ENCODE results near the gene ANAPC2. TPM values are rescaled to one million over a fixed set of nuclear protein-coding genes. Genes with fewer than 3 reads are reported as not detected.

ANAPC2 gene
- total RNA-seq, 8 experiments from 2014 or later: 11.9 to 43.3 (median 20.0) TPM

DNA sequence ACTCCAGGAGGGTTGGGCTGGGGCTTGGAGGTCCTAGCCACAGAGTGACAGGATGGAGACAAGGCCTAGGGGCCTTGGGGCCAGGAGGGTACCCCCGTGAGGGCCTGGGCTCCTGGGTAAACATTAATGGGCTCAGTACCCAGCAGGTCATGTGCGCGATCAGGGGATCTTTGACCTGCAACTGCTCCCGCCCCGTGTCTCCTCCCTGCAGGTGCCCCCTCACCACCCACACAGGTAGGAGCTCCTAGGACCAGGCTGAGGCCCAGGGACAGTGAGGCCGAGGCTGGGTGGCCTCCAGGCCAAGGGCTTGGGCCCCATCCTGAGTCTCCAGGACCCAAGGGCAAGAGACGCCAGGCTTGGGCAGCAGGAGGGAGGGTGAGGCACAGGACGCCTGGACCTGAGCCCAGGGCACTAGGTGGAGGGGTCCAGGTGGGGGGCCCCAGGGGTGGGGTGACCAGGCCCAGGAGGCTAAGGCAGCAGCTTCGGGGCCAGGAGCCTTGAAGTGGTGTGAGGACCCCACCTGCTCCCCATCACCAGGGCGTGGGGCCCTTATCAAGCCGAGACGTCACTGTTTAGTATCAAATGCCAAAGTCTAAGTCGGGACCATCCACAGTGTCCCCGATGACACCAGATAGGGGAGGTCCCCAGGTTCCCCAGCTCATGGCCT lies 42.5 kb upstream of the ANAPC2 start, which contains the start of gene SLC34A3:
Gene SLC34A3 (plus strand): TSS at position 197 of the 667 bp plus-strand sequence. CDS start 802 bp downstream, outside the sequence.
- Histone ChIP-seq H3K4me1 (replicated peaks in 1 of 2) (peaks cover 0 to under 1% of the 10 kb centered on the region in 2 donors), H3K27ac (no peak within 1 kb of the TSS), H3K4me3 (no peak within 1 kb of the TSS)
- WGBS, 10 experiments: 100% methylated on average over 1 to 2 of the region's 14 CpGs; no CpG with 5 or more reads in 8 of the 10 experiments
- no peak for ATAC-seq (replicated peaks in 6 of 8)
- in situ Hi-C loops (cut with MboI; ENCODE audit: low pct_unique_long_range_greater_than_20kb in 2 of 9, low sequenced_read_pairs in 9 of 9, unreplicated experiment in 9 of 9): loop anchor here in 1 of 9 experiments (25.0 kb wide), 1 partner anchor 119 kb away; the partner anchor contains the start of gene DPP7

DNA sequence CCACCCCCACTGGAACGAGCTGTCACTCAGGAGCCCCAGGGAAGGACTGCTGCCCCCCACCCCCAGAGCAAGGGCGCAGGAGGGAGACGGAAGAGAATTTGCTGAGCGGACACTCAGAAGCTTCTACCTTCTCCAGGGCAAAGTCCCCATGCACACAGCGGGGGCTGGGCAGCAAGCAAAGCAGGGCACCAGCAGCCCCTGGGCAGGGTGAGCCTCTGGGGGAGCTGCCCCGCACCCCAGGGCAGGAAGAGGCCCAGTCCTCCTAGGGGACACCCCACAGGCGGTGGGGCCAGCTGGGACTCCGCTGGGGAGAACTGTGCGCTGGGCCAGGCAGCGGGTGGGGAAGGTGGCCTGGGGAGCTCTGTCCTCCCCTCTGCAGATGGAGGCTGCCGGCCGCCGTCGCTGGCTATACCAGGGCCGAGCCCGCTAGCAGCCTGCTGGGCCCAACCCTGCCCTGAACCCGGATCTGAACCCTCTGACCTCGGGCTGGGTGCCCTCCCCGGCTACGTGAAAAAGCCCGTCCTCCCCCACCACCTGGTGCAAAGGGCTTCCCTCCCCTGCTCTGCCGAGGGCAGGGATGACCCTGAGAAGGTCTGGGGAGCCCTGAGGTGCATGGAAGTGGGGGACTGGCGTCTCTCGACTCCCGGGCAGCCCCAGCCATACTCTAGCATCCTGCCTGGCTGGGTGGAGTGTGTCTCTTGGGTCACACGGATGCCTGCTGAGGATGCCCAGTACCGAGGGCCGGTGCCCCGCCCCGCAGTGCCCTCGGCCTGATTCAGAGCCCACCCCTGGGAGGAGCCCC lies 41.7 kb upstream of the ANAPC2 start:
- Histone ChIP-seq H3K4me3 (no peak overlapping the region), H3K4me1 (replicated peaks in 1 of 2) (no peaks in the 10 kb centered on the region), H3K27ac (no peak overlapping the region)
- 20 to 85% (median 80%) methylated on average over 2 to 5 of the region's 31 CpGs; no CpG with 5 or more reads in 7 of the 10 experiments for WGBS, 10 experiments
- in situ Hi-C loops (cut with MboI; ENCODE audit: low pct_unique_long_range_greater_than_20kb in 2 of 9, low sequenced_read_pairs in 9 of 9, unreplicated experiment in 9 of 9): loop anchor here in 1 of 9 experiments (25.0 kb wide), 1 partner anchor 118 kb away; the partner anchor contains the start of gene DPP7
- no peak for ATAC-seq (replicated peaks in 6 of 8)

DNA sequence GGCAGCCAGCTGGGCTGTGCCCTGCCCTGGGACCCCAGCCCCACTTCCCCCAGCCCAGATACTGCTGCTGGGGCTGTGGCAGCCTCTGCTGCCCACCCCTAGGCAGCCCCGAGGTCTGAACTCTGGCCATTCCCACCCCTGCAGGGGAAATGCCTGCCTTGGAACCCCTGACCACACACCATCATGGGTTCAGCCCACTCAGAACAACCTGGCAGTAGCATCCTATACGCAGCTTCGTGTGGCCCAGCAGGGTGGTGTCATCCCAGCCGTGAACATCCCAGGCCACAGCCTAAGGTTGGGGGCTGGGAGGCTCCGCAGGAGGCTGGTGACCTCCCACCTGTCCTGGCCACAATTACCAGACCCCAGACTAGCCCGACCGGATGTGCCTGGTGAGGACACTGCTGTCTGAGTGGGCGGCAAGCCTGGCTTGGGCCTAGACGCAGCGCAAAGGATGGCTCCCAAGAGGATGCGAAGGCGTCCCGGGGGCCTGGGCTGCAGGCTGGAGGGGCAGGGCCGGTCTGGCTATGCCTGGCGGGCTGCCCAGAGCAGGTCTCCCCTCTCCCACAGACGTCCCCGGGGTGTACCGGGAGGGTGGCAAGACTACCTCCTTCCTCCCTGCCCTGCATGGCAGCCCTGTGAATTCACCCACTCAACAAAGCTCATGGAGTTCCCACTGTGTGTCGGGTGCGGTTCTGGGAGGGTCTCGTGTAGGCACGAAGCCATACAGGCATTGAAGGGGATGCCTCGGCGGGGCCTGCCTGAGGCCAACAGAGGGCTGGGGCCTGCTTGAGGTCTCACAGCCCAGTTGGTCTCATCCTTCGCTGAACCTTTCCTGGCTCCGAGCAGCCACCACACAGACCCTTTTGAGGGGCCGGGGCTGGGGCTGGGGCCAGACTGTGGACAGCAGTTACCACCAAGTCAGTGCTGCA lies 40.9 kb upstream of the ANAPC2 start:
- ATAC-seq (replicated peaks in 6 of 8): no peak
- H3K27ac ChIP-seq: no peak overlapping the region
- peaks cover under 1 to 1% of the 10 kb centered on the region in 2 donors for H3K4me1 ChIP-seq (replicated peaks in 1 of 2)
- WGBS, 10 experiments: 85% methylated on average over 14 of the region's 27 CpGs; no CpG with 5 or more reads in 9 of the 10 experiments
- in situ Hi-C loops (cut with MboI; ENCODE audit: low pct_unique_long_range_greater_than_20kb in 2 of 9, low sequenced_read_pairs in 9 of 9, unreplicated experiment in 9 of 9): loop anchor here in 1 of 9 experiments (25.0 kb wide), 1 partner anchor 117 kb away; the partner anchor contains the start of gene DPP7
- H3K4me3 ChIP-seq: no peak overlapping the region

DNA sequence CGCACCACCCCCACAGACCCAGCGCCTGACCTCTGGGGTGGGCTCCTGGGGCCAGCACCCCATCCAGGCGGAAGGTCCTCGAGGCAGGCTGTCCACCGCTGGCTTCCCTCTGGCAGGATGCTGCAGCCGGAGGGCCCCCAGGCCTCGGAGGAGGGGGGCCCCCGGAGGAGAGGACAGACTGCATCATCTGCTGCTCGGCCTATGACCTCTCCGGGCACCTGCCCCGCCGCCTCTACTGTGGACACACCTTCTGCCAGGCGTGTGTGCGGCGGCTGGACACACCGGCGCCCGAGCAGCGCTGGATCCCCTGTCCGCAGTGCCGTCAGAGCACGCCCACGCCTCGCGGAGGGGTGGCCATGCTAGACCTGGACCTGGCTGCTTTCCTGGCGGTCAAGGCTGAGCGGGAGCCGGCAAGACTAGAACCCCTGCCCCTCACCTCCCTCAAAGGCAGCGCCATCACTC lies 40.2 kb upstream of the ANAPC2 start:
- in situ Hi-C loops (cut with MboI; ENCODE audit: low pct_unique_long_range_greater_than_20kb in 2 of 9, low sequenced_read_pairs in 9 of 9, unreplicated experiment in 9 of 9): loop anchor here in 1 of 9 experiments (25.0 kb wide), 1 partner anchor 116 kb away; the partner anchor contains the start of gene DPP7
- Histone ChIP-seq H3K4me3 (no peak overlapping the region), H3K27ac (no peak overlapping the region), H3K4me1 (replicated peaks in 1 of 2) (peaks cover 3 to 4% of the 10 kb centered on the region in 2 donors)
- ATAC-seq (replicated peaks in 6 of 8): no peak
- no CpG with 5 or more reads among the region's 29 CpGs for WGBS, 10 experiments

DNA sequence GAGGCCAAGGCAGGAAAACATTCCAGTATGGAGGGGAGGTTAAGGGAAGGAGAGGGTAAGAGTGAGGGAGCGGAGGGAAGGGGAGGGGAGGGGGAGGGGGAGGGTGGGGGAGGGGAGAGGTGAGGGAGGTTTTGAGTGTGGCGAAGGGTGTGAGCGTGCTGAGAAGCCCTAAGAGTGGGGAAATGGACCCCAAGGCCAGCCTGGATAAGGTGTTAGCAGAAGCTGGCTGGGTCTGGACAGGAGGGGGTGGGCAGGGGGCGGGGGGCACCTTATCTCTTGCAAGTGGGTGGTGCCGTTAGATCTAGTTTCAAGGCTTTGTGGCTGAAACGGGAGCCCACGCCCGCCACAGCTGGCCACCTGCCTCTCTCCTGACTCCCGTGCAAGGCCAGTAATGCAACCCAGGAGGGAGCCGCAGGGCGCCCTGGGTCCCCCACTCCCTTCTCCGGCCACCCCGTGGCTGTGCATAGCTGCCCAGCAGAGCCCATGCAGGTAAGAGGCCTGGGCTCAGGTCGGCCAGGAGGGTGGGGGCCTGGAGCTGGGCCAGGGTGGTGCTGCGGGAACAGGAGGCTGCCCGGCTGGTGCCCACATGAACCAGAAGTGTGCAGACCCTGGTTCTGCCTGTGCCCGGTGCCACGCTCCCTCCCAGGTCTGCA lies 39.6 kb upstream of the ANAPC2 start:
- WGBS, 10 experiments: no CpG with 5 or more reads among the region's 18 CpGs

DNA sequence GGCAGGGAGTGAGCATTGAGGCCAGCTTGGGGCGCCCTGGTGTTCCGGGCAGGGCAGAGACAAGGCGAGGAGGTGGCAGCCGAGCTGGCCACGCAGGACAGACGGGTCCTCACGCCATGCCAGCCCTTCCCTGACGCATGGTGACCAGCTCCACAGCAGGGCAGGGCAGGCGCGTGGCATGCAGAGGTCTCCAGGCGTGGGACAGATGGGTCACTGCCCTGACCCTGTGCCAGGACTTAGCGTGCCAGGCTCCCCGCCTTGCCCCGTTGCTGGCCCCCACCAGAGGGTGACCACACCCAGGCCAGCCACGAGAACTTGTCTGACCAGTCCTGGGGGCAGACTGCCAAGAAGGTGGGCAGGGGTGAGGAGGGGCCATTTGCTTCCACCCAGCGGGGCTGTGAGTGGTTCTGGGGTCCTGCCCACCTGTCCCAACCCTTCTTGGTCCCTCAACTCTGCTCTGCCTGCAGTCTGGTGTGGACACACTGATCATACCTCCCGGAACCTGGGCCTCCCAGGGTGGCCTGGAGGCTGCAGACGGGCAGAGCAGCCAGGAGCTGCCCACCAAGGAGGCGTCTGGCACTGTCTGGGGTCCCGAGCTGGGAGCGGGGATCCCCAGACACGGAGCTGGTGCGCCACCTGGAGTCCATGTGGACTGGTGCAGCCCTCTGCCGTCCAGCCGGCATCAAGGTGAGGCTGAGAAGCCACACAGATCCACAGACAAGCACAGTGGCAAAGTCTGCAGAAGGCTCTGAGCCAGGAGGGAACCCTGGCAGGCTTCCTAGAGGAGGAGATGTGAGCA lies 38.9 kb upstream of the ANAPC2 start, which contains the start of gene RNF224:
Gene RNF224 (plus strand): TSS at position 449 of the 799 bp plus-strand sequence. CDS start 834 bp downstream, outside the sequence.
- no peak within 1 kb of the TSS for H3K4me3 ChIP-seq
- peaks cover 3 to 10% of the 10 kb centered on the region in 2 donors for H3K4me1 ChIP-seq (replicated peaks in 1 of 2)
- WGBS, 10 experiments: 0 to 100% (median 10%) methylated on average over 1 to 3 of the region's 25 CpGs; no CpG with 5 or more reads in 4 of the 10 experiments
- no peak within 1 kb of the TSS for H3K27ac ChIP-seq
- ATAC-seq (replicated peaks in 6 of 8): peak; percentile 10 to 57 (median 26)
- in situ Hi-C loops (cut with MboI; ENCODE audit: low pct_unique_long_range_greater_than_20kb in 2 of 9, low sequenced_read_pairs in 9 of 9, unreplicated experiment in 9 of 9): loop anchor here in 1 of 9 experiments (25.0 kb wide), 1 partner anchor 115 kb away; the partner anchor contains the start of gene DPP7

More for the DNA sequence above, 39.6 kb upstream of the ANAPC2 start:
- peaks cover 3 to 4% of the 10 kb centered on the region in 2 donors for H3K4me1 ChIP-seq (replicated peaks in 1 of 2)
- no peak for ATAC-seq (replicated peaks in 6 of 8)
- H3K4me3 ChIP-seq: no peak overlapping the region
- in situ Hi-C loops (cut with MboI; ENCODE audit: low pct_unique_long_range_greater_than_20kb in 2 of 9, low sequenced_read_pairs in 9 of 9, unreplicated experiment in 9 of 9): loop anchor here in 1 of 9 experiments (25.0 kb wide), 1 partner anchor 116 kb away; the partner anchor contains the start of gene DPP7
- no peak overlapping the region for H3K27ac ChIP-seq

DNA sequence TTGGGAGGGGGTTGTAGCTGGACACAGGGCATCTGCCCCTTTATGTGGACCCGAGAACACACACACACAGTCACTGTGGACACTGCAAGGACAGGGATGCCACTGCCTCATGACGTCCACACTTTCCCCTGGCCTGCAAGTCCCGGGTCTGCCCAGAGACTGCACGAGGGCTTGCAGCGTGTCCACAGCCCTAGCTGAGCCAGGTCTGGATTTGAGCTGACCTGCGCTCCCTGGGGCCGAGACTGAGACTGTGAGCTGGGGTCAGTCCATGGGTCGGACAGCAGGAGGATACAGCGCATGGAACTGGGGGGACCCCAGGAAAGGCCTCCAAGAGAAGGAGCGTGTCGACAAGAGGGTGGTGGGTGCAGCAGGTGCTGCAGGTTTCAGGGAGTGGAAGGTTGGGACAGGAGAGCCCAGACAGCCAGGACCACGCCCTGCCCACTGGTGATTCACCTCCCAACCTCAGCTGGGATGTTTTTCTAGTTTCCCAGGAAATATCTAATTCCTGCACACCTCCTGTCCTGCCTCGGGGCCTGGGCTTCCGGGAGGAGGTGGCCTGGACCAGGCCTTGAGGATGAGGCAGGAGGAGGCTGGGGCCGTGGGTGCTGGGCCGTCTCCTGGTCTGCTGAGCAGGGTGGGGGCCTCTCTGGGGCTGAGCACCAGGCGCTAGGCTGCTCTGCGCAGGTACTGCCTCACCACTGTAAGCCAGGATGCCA lies 38.1 kb upstream of the ANAPC2 start:
- peaks cover 3 to 12% of the 10 kb centered on the region in 2 donors for H3K4me1 ChIP-seq (replicated peaks in 1 of 2)
- H3K27ac ChIP-seq: no peak overlapping the region
- no peak for ATAC-seq (replicated peaks in 6 of 8)
- no peak overlapping the region for H3K4me3 ChIP-seq
- in situ Hi-C loops (cut with MboI; ENCODE audit: low pct_unique_long_range_greater_than_20kb in 2 of 9, low sequenced_read_pairs in 9 of 9, unreplicated experiment in 9 of 9): loop anchor here in 1 of 9 experiments (25.0 kb wide), 1 partner anchor 114 kb away; the partner anchor contains the start of gene DPP7
- WGBS, 10 experiments: 38 to 97% (median 60%) methylated on average over 1 to 5 of the region's 18 CpGs; no CpG with 5 or more reads in 3 of the 10 experiments

DNA sequence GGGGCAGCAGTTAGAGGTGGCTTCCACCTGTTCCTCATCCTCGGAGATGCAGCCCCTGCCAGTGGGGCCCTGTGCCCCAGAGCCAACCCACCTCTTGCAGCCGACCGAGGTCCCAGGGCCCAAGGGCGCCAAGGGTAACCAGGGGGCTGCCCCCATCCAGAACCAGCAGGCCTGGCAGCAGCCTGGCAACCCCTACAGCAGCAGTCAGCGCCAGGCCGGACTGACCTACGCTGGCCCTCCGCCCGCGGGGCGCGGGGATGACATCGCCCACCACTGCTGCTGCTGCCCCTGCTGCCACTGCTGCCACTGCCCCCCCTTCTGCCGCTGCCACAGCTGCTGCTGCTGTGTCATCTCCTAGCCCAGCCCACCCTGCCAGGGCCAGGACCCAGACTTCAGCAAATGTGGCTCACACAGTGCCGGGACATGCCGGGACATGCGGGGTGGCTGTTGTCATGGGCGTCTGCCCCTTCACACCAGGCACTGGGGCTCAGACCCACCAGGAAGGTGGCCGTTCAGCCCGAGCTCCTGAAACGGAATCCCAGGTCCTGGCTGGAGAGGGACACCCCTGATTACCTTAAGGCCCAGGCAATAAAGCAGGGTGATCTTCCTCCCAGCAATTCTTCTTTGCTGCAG lies 37.5 kb upstream of the ANAPC2 start:
- Histone ChIP-seq H3K4me3 (no peak overlapping the region), H3K27ac (no peak overlapping the region), H3K4me1 (replicated peaks in 1 of 2) (peaks cover 3 to 14% of the 10 kb centered on the region in 2 donors)
- 20 to 80% (median 65%) methylated on average over 1 to 13 of the region's 21 CpGs; no CpG with 5 or more reads in 6 of the 10 experiments for WGBS, 10 experiments
- no peak for ATAC-seq (replicated peaks in 6 of 8)
- in situ Hi-C loops (cut with MboI; ENCODE audit: low pct_unique_long_range_greater_than_20kb in 2 of 9, low sequenced_read_pairs in 9 of 9, unreplicated experiment in 9 of 9): loop anchor here in 1 of 9 experiments (25.0 kb wide), 1 partner anchor 114 kb away; the partner anchor contains the start of gene DPP7

DNA sequence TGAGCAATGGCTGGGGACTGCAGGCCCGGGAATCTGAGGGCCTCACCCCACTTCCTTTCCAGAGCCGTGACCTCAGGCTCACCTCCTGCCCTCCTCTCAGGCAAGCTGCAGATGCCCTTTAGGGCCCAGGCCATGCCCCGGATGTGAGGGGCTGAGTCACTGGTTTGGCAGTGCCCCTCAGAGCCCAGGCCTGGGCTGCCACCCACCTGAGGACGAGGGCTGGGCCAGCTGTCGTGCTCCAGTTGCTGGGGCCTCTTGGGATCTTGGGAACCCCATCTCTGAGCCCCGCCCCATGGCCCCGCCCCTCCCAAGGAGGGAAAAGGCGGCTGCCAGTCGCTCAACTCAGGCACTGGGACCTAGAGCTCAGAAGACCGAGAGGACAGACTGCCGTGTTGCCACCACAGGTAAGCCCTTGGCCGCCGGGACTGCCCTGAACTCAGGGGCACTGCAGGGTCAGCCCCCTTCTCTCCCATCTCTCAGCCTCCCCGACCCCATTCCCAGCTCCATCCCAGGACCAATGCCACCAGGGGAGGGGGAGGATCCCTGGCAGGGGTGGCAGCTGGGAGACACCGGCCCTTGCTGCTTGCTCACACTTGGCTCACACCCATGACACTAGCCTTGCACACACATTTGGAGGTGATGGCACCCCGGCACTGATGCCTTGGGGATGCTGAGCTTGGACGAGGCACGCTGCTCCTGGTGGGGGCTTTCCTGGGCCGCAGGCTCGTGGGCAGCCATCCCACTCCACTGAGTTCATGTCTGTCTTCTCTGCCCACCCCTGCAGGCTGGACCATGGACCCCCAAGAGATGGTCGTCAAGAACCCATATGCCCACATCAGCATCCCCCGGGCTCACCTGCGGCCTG lies 36.7 kb upstream of the ANAPC2 start, which contains the start of gene CYSRT1:
Gene CYSRT1 (plus strand): TSS at position 345 of the 865 bp plus-strand sequence. CDS start 448 bp downstream, at position 793.
- no peak for ATAC-seq (replicated peaks in 6 of 8)
- Histone ChIP-seq H3K27ac (no peak within 1 kb of the TSS), H3K4me3 (peak within 1 kb of the TSS; percentile 59 to 88 (median 80)), H3K4me1 (replicated peaks in 1 of 2) (peaks cover 3 to 16% of the 10 kb centered on the region in 2 donors)
- 40 to 43% (median 42%) methylated on average over 1 to 3 of the region's 23 CpGs; no CpG with 5 or more reads in 7 of the 10 experiments for WGBS, 10 experiments
- in situ Hi-C loops (cut with MboI; ENCODE audit: low pct_unique_long_range_greater_than_20kb in 2 of 9, low sequenced_read_pairs in 9 of 9, unreplicated experiment in 9 of 9): loop anchor here in 1 of 9 experiments (25.0 kb wide), 1 partner anchor 113 kb away; the partner anchor contains the start of gene DPP7
